H9 (cell line): ENCODE results near the gene ITGB6. TPM values are rescaled to one million over a fixed set of nuclear protein-coding genes. Genes with fewer than 3 reads are reported as not detected.

Experiments used
- DNase-seq: peaks from one replicate; pipeline ENCODE4 v3.0.0-alpha.2; 2017
- H2AFZ ChIP-seq: one replicate; pipeline ENCODE4 v1.6.1; 2013; ENCODE audit warnings: mild to moderate bottlenecking, low read length, control low read depth, moderate library complexity
- H2AK5ac ChIP-seq: 2 replicates; pipeline ENCODE4 v1.6.1; 2013; ENCODE audit warnings: low read length, control low read depth, mixed read lengths; ENCODE audit not compliant: insufficient read length
- H2BK120ac ChIP-seq: one replicate; pipeline ENCODE4 v1.6.1; 2013; ENCODE audit warnings: low read depth, mild to moderate bottlenecking, low read length, control low read depth, inconsistent platforms; ENCODE audit not compliant: poor library complexity, severe bottlenecking
- H2BK12ac ChIP-seq: 2 replicates; pipeline ENCODE4 v1.6.1; 2013; ENCODE audit warnings: low read length, control low read depth, mixed read lengths, low read depth; ENCODE audit not compliant: insufficient read length
- H2BK15ac ChIP-seq: 2 replicates; pipeline ENCODE4 v1.6.1; 2013; ENCODE audit warnings: low read depth, low read length, control low read depth
- H2BK20ac ChIP-seq: one replicate; pipeline ENCODE4 v1.6.1; 2013; ENCODE audit warnings: low read depth, mild to moderate bottlenecking, low read length, control low read depth, inconsistent platforms; ENCODE audit not compliant: poor library complexity, severe bottlenecking
- H2BK5ac ChIP-seq: 2 replicates; pipeline ENCODE4 v1.6.1; 2013; ENCODE audit warnings: low read length, control low read depth, mixed read lengths; ENCODE audit not compliant: insufficient read length
- H3K14ac ChIP-seq: 2 replicates; pipeline ENCODE4 v1.6.1; 2013; ENCODE audit warnings: low read length, control low read depth; ENCODE audit not compliant: insufficient read depth
- H3K18ac ChIP-seq: 2 replicates; pipeline ENCODE4 v1.6.1; 2013; ENCODE audit warnings: low read depth, mild to moderate bottlenecking, mixed read lengths, low read length, control low read depth; ENCODE audit not compliant: insufficient read length
- H3K23ac ChIP-seq: 2 replicates; pipeline ENCODE4 v1.6.1; 2013; ENCODE audit warnings: low read length, control low read depth, mixed read lengths, low read depth; ENCODE audit not compliant: insufficient read length
- H3K23me2 ChIP-seq: 2 replicates; pipeline ENCODE4 v1.6.1; 2013; ENCODE audit warnings: low read depth, mild to moderate bottlenecking, mixed read lengths, low read length, control low read depth; ENCODE audit not compliant: insufficient read length, poor library complexity, severe bottlenecking
- H3K27ac ChIP-seq: 2 replicates; pipeline ENCODE4 v1.5.1; 2013; ENCODE audit warnings: low read length, control low read depth, mixed read lengths, low read depth; ENCODE audit not compliant: insufficient read length
- H3K27me3 ChIP-seq: 2 replicates; pipeline ENCODE4 v1.6.1; 2013; ENCODE audit warnings: low read length, control low read depth, inconsistent platforms; ENCODE audit not compliant: insufficient read depth
- H3K4ac ChIP-seq: 2 replicates; pipeline ENCODE4 v1.6.1; 2013; ENCODE audit warnings: low read depth, mild to moderate bottlenecking, control low read depth, inconsistent platforms, low read length, moderate library complexity
- H3K4me1 ChIP-seq: 2 replicates; pipeline ENCODE4 v1.6.1; 2013; ENCODE audit warnings: low read length, control low read depth, inconsistent platforms; ENCODE audit not compliant: insufficient read depth
- H3K4me2 ChIP-seq: 2 replicates; pipeline ENCODE4 v1.6.1; 2013; ENCODE audit warnings: low read length, control low read depth, mixed read lengths; ENCODE audit not compliant: insufficient read length, insufficient read depth
- H3K56ac ChIP-seq: 2 replicates; pipeline ENCODE4 v1.6.1; 2013; ENCODE audit warnings: low read depth, mild to moderate bottlenecking, mixed read lengths, low read length, control low read depth; ENCODE audit not compliant: insufficient read length
- H3K79me1 ChIP-seq: 2 replicates; pipeline ENCODE4 v1.6.1; 2013; ENCODE audit warnings: low read depth, mild to moderate bottlenecking, moderate library complexity, low read length, control low read depth, inconsistent platforms; ENCODE audit not compliant: insufficient read depth, poor library complexity, severe bottlenecking
- H3K79me2 ChIP-seq: 2 replicates; pipeline ENCODE4 v1.6.1; 2013; ENCODE audit warnings: low read length, control low read depth, inconsistent platforms; ENCODE audit not compliant: insufficient read depth
- H3K9ac ChIP-seq: 2 replicates; pipeline ENCODE4 v1.6.1; 2013; ENCODE audit warnings: low read length, control low read depth, mixed read lengths; ENCODE audit not compliant: insufficient read length; ENCODE audit errors: extremely low read depth
- H3K9me3 ChIP-seq: one replicate; pipeline ENCODE4 v1.6.1; 2013; ENCODE audit warnings: low read depth, low read length, inconsistent platforms; ENCODE audit not compliant: control insufficient read depth
- H3T11ph ChIP-seq: one replicate; pipeline ENCODE4 v1.6.1; 2013; ENCODE audit warnings: mild to moderate bottlenecking, low read length, control low read depth, inconsistent platforms
- H4K20me1 ChIP-seq: one replicate; pipeline ENCODE4 v1.6.1; 2013; ENCODE audit not compliant: control insufficient read depth, insufficient read length, insufficient read depth
- H4K5ac ChIP-seq: 2 replicates; pipeline ENCODE4 v1.6.1; 2013; ENCODE audit warnings: low read depth, mild to moderate bottlenecking, mixed read lengths, low read length, control low read depth; ENCODE audit not compliant: insufficient read length
- H4K8ac ChIP-seq: replicated peaks from 2 replicates; pipeline ENCODE4 v1.6.1; 2013; ENCODE audit warnings: low read length, control low read depth, mixed read lengths, low read depth; ENCODE audit not compliant: insufficient read length
- H4K91ac ChIP-seq: 2 replicates; pipeline ENCODE4 v1.6.1; 2013; ENCODE audit warnings: low read depth, mild to moderate bottlenecking, moderate library complexity, mixed read lengths, low read length, control low read depth; ENCODE audit not compliant: insufficient read length
- H3K27ac Mint-ChIP-seq, 3 experiments: 2 replicates in 2 of 3; 3 replicates in 1 of 3; pipeline ENCODE4 v1.8.0; 2020 to 2021; ENCODE audit warnings: mixed read lengths in 3 of 3, mild to moderate bottlenecking in 1 of 3, moderate library complexity in 1 of 3
- H3K27me3 Mint-ChIP-seq: 2 replicates; pipeline ENCODE4 v1.8.0; 2021; ENCODE audit warnings: low read depth, mild to moderate bottlenecking, moderate library complexity, mixed read lengths
- H3K36me3 Mint-ChIP-seq, 3 experiments: 2 replicates in 2 of 3; 3 replicates in 1 of 3; pipeline ENCODE4 v1.8.0; 2020 to 2021; ENCODE audit warnings: low read depth in 3 of 3, mixed read lengths in 3 of 3; ENCODE audit not compliant: insufficient read depth in 1 of 3
- H3K4me1 Mint-ChIP-seq, 2 experiments: 2 replicates each; pipeline ENCODE4 v1.8.0; 2020; ENCODE audit warnings: mixed read lengths in 2 of 2
- H3K4me3 Mint-ChIP-seq, 2 experiments: 2 replicates in 1 of 2; 3 replicates in 1 of 2; pipeline ENCODE4 v1.8.0; 2020 to 2021; ENCODE audit warnings: mild to moderate bottlenecking in 2 of 2, mixed read lengths in 2 of 2, moderate library complexity in 1 of 2
- H3K9me3 Mint-ChIP-seq, 2 experiments: 2 replicates in 1 of 2; 3 replicates in 1 of 2; pipeline ENCODE4 v1.8.0; 2020; ENCODE audit warnings: mild to moderate bottlenecking in 2 of 2, mixed read lengths in 2 of 2, moderate library complexity in 1 of 2
- CTCF ChIP-seq: fragments of 200-600 bp; sonication (generic); conservative IDR thresholded peaks from 3 replicates; pipeline ENCODE4 v1.8.0; 2021; ENCODE audit warnings: antibody characterized with exemption, mild to moderate bottlenecking
- WGBS: extraction: QIAGEN DNeasy Blood & Tissue Kit; methylation state at CpG from one replicate; pipeline ENCODE4 v1.1.7; 2013; ENCODE audit warnings: missing lambda C conversion rate, low lambda C conversion rate, mixed read lengths; ENCODE audit not compliant: insufficient read length; ENCODE audit errors: extremely low coverage; 5-methylcytosine and 5-hydroxymethylcytosine counted together
- total RNA-seq: library from RNA; stranded (reverse); gene quantifications from 2 replicates; pipeline ENCODE4 v1.2.1, GENCODE V29; 2021

The ITGB6 gene
- total RNA-seq, 1 experiment from 2014 or later: not detected

DNA sequence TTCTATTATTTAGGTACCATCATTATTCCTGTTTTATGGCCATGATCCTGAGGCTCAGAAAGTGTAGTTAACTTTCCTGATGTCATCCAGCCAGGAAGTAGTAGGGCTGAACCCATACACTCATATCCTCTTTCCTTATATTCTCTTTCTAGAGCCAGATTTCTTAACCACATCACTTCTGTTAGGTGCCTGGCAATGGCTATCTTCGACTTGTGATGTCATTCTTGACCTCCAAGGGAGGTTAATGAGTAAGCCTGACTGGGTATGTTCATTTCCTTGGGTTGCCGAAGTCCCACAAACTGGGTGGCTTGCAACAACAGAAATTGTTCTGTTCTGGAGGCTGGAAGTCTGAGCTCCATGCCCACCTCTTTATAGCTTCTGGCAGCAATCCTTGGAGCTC, 43.4 kb downstream of the ITGB6 start:
- no peak overlapping the region for H3K23ac ChIP-seq
- H3K79me1 ChIP-seq: no peaks in the 10 kb centered on the region
- H4K8ac ChIP-seq: no peak overlapping the region
- Mint-ChIP-seq H3K9me3 (peaks cover 2 to 3% of the 10 kb centered on the region in 2 experiments; a peak in 2 of 5 replicates), H3K36me3 (peaks cover 0 to 2% (median 0%) of the 10 kb centered on the region in 3 experiments; a peak in 1 of 7 replicates), H3K4me1 (peaks cover 8 to 13% of the 10 kb centered on the region in 2 experiments), H3K4me3 (no peak overlapping the region), H3K27ac (no peak overlapping the region), H3K27me3 (peaks cover 1% of the 10 kb centered on the region; the same call in 1 of the 2 replicates)
- DNase-seq: no peak
- H3K56ac ChIP-seq: no peak overlapping the region
- no peak overlapping the region for H2BK20ac ChIP-seq
- no peak overlapping the region for H3K4me2 ChIP-seq
- peaks cover 6% of the 10 kb centered on the region; the same call in 1 of the 2 replicates for H3K4me1 ChIP-seq
- no peak overlapping the region for H2BK120ac ChIP-seq
- H2AFZ ChIP-seq: no peak overlapping the region
- H2AK5ac ChIP-seq: no peak overlapping the region
- no peak overlapping the region for H3K9ac ChIP-seq
- H3K14ac ChIP-seq: no peak overlapping the region
- no peaks in the 10 kb centered on the region for H3K27me3 ChIP-seq
- H3K79me2 ChIP-seq: no peaks in the 10 kb centered on the region
- no peaks in the 10 kb centered on the region for H3K9me3 ChIP-seq
- H3K23me2 ChIP-seq: no peaks in the 10 kb centered on the region
- no peak overlapping the region for H3T11ph ChIP-seq
- no peak overlapping the region for H4K5ac ChIP-seq
- no peak overlapping the region for H2BK5ac ChIP-seq
- H3K27ac ChIP-seq: no peak overlapping the region
- no CpG with 5 or more reads among the region's 2 CpGs for WGBS
- no peak overlapping the region for H2BK12ac ChIP-seq
- TF ChIP-seq CTCF: no peak
- no peak overlapping the region for H2BK15ac ChIP-seq
- no peak overlapping the region for H3K4ac ChIP-seq
- H3K18ac ChIP-seq: no peak overlapping the region
- no peaks in the 10 kb centered on the region for H4K20me1 ChIP-seq
- no peak overlapping the region for H4K91ac ChIP-seq
